Effector memory CD4-positive, alpha-beta T cell (primary cell): ENCODE measurements around the gene SLC10A3.
A peak's percentile ranks its signal among the peaks of the same experiment; 100 is the strongest.

Experiments
- DNase-seq, 3 donors: peaks; one replicate each; pipeline ENCODE4 v3.0.0-alpha.2; 2020
- H3K27ac ChIP-seq: 2 replicates; pipeline ENCODE4 v1.7.0; 2013; ENCODE audit warnings: mild to moderate bottlenecking, low read length, moderate library complexity; ENCODE audit not compliant: insufficient read depth, poor library complexity, severe bottlenecking
- H3K27me3 ChIP-seq: replicated peaks from 2 replicates; pipeline ENCODE4 v1.7.0; 2013; ENCODE audit warnings: mild to moderate bottlenecking, low read length; ENCODE audit not compliant: insufficient read depth, control insufficient read depth, poor library complexity, severe bottlenecking
- H3K36me3 ChIP-seq: 2 replicates; pipeline ENCODE4 v1.7.0; 2013; ENCODE audit warnings: mild to moderate bottlenecking, low read length, moderate library complexity; ENCODE audit not compliant: control insufficient read depth, insufficient read depth
- H3K4me1 ChIP-seq: 2 replicates; pipeline ENCODE4 v1.7.0; 2013; ENCODE audit warnings: low read length, mild to moderate bottlenecking; ENCODE audit not compliant: control insufficient read depth, insufficient read depth, poor library complexity, severe bottlenecking
- H3K4me3 ChIP-seq: 2 replicates; pipeline ENCODE4 v1.7.0; 2013; ENCODE audit warnings: low read length, low read depth, mild to moderate bottlenecking; ENCODE audit not compliant: insufficient read depth, poor library complexity, severe bottlenecking
- H3K9me3 ChIP-seq: 2 replicates; pipeline ENCODE4 v1.7.0; 2013; ENCODE audit warnings: mild to moderate bottlenecking, low read length, moderate library complexity; ENCODE audit not compliant: control insufficient read depth

The SLC10A3 gene

DNA sequence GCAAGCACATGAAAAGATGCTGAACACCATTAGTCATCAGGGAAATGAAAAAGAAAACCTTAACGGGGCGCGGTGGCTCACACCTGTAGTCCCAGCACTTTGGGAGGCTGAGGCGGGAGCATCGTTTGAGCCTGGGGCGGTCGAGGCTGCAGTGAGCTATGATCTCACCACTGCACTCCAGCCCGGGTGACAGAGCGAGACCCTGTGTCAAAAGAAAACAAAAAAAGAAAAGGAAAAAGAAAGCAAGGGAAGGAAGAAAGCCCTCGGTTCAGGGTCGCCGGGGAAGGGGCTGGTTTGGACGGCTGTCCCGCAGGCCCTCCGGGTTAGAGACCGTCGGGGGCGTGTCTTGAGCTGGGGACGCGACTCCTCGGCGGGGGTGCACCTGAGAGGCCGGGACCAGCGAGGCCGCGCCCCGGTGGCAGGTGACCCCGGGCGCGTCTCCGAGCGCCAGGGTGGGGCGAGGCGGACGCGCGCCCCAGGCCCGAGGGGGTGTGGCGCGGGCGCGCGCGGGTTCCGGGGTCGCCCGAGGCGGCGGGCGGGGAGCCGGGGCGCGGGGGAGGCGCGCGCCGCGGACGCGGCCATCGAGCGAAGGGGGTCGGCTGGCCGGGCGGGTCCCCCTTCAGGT is 32.8 kb downstream of the SLC10A3 start:
- H3K4me1 ChIP-seq, result peaks cover 4% of the 10 kb centered on the region
- H3K4me3 ChIP-seq, result peak overlapping the region; percentile 34
- H3K27me3 ChIP-seq, result no peaks in the 10 kb centered on the region
- H3K9me3 ChIP-seq, result no peaks in the 10 kb centered on the region
- DNase-seq, result peak; percentile 51 to 56 (median 51)
- no peaks in the 10 kb centered on the region for H3K36me3 ChIP-seq
- no peak overlapping the region for H3K27ac ChIP-seq

GRCh38 chrX:154452823-154453222 is 37.6 kb downstream of the SLC10A3 start:
- DNase-seq, result no peak
- Histone ChIP-seq H3K4me1 (no peaks in the 10 kb centered on the region), H3K9me3 (no peaks in the 10 kb centered on the region), H3K4me3 (no peak overlapping the region), H3K27ac (no peak overlapping the region), H3K27me3 (no peaks in the 10 kb centered on the region), H3K36me3 (peaks cover 17% of the 10 kb centered on the region)

DNA sequence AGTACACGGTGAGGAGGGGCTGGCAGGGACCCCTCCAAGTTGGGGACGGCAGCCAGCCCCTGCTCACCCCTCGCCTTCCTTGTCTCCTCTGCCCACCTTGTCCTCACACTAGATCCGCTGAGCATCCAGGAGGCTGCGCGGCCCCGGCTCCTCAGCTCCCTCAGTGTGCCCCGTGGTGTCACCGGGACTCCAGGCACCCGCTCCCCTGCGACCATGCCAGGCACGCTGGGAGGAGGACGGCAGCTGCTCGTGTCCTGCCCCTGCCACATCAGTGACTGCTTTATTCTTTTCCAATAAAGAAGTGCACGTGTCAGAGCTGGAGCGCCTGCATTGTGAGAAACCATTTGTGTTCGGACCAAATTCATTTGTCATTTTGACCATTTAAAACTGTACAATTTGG is 40.1 kb downstream of the SLC10A3 start:
- peaks cover under 1% of the 10 kb centered on the region for H3K4me1 ChIP-seq
- H3K27me3 ChIP-seq, result no peaks in the 10 kb centered on the region
- H3K27ac ChIP-seq, result no peak overlapping the region
- H3K36me3 ChIP-seq, result peaks cover 22% of the 10 kb centered on the region
- no peak for DNase-seq
- no peak overlapping the region for H3K4me3 ChIP-seq
- H3K9me3 ChIP-seq, result no peaks in the 10 kb centered on the region

GRCh38 chrX:154449618-154450017 is 40.8 kb downstream of the SLC10A3 start:
- H3K36me3 ChIP-seq, result peaks cover 22% of the 10 kb centered on the region
- DNase-seq, result no peak
- no peaks in the 10 kb centered on the region for H3K27me3 ChIP-seq
- H3K9me3 ChIP-seq, result no peaks in the 10 kb centered on the region
- H3K4me1 ChIP-seq, result peaks cover 8% of the 10 kb centered on the region
- H3K27ac ChIP-seq, result no peak overlapping the region
- H3K4me3 ChIP-seq, result no peak overlapping the region

- no peak overlapping the region for H3K4me3 ChIP-seq
- no peak for DNase-seq
- peaks cover 14% of the 10 kb centered on the region for H3K4me1 ChIP-seq
- no peaks in the 10 kb centered on the region for H3K27me3 ChIP-seq
- H3K9me3 ChIP-seq, result no peaks in the 10 kb centered on the region
- no peak overlapping the region for H3K27ac ChIP-seq
- peaks cover 22% of the 10 kb centered on the region for H3K36me3 ChIP-seq
Observed at GRCh38 chrX:154448484-154448883, 41.9 kb downstream of the SLC10A3 start.

- H3K4me1 ChIP-seq, result peaks cover 22% of the 10 kb centered on the region
- no peak overlapping the region for H3K27ac ChIP-seq
- no peak overlapping the region for H3K4me3 ChIP-seq
- no peaks in the 10 kb centered on the region for H3K27me3 ChIP-seq
- H3K36me3 ChIP-seq, result peaks cover 22% of the 10 kb centered on the region
- no peaks in the 10 kb centered on the region for H3K9me3 ChIP-seq
- no peak for DNase-seq
Observed at GRCh38 chrX:154446430-154446829, 44.0 kb downstream of the SLC10A3 start.

GRCh38 chrX:154445776-154446175 is 44.7 kb downstream of the SLC10A3 start:
- Histone ChIP-seq H3K27me3 (no peaks in the 10 kb centered on the region), H3K9me3 (no peaks in the 10 kb centered on the region), H3K4me3 (no peak overlapping the region), H3K4me1 (peaks cover 22% of the 10 kb centered on the region), H3K36me3 (peaks cover 22% of the 10 kb centered on the region), H3K27ac (no peak overlapping the region)
- no peak for DNase-seq

DNA sequence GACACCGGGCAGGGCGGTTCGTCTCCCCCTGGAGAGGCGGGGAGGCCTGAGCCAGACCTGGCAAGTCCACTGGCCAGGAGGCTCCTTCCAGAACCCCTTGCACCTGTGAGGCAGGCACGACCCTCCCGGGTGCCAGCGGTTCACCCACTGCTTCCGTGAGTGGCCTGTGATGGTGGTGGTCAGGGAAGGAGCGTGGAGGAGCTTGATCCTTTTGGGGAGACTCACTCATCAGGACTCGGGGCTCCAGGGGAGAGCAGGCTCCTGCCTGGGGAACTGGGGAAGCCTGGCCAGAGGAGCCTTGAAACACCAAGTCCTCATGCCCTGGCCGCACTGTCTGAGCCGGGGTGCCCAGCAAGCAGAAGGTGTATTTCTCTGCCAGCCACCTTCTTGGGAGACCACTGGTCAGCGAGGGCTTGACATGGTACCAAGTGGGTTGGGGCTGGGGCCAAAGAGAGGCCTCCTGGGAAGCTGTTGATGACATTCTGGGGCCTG is 45.6 kb downstream of the SLC10A3 start:
- no peak for DNase-seq
- H3K9me3 ChIP-seq, result no peaks in the 10 kb centered on the region
- H3K27me3 ChIP-seq, result no peaks in the 10 kb centered on the region
- peak overlapping the region; percentile 46 for H3K4me3 ChIP-seq
- peaks cover 19% of the 10 kb centered on the region for H3K36me3 ChIP-seq
- peaks cover 22% of the 10 kb centered on the region for H3K4me1 ChIP-seq
- H3K27ac ChIP-seq, result peak overlapping the region; percentile 55

- peak; percentile 56 to 68 (median 61) for DNase-seq
- Histone ChIP-seq H3K4me3 (peak within 1 kb of the TSS; percentile 46), H3K27me3 (no peaks in the 10 kb centered on the region), H3K36me3 (peaks cover 15% of the 10 kb centered on the region), H3K9me3 (no peaks in the 10 kb centered on the region), H3K27ac (peak within 1 kb of the TSS; percentile 80), H3K4me1 (peaks cover 22% of the 10 kb centered on the region)
Observed at GRCh38 chrX:154443992-154444754, 46.3 kb downstream of the SLC10A3 start, which contains the start of gene FAM50A. Gene FAM50A (plus strand): TSS chrX:154444141. CDS start chrX:154444236, 95 bp downstream.

DNA sequence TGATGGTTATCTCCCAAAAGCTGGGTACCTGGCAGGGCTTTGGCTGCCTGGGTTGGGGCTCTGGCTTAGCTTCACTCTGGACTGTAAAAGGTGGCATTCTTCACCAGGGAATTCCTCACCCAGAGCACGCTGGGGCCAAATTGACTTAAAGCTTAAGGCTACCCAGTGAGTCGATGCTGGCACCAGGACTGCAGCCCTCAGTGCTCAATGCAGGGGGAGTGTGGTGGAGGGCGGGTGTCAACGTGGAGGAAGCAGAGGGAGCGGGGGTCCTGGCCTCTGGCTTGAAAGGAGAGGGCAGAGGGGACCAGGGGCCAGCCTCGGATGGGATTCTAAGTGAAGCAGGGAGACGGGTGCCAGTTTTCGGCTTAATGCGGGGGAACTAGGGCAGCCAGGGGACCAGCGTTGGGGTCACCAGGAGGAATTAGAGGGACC is 46.9 kb downstream of the SLC10A3 start:
- no peak overlapping the region for H3K4me3 ChIP-seq

More for the DNA sequence above, 46.9 kb downstream of the SLC10A3 start:
- Histone ChIP-seq H3K27me3 (no peaks in the 10 kb centered on the region), H3K36me3 (peaks cover 8% of the 10 kb centered on the region), H3K27ac (peak overlapping the region; percentile 80), H3K9me3 (no peaks in the 10 kb centered on the region), H3K4me1 (peaks cover 23% of the 10 kb centered on the region)
- DNase-seq, result no peak
